Ishikawa (cell line): ENCODE results near the gene GRAMD1B.

Experiments used
- CEBPB ChIP-seq: IDR thresholded peaks from 2 replicates; pipeline ENCODE4 v1.6.1; 2012
- CREB1 ChIP-seq: IDR thresholded peaks from 2 replicates; pipeline ENCODE4 v1.6.1; 2012; ENCODE audit warnings: low read depth
- EGR1 ChIP-seq: IDR thresholded peaks from 2 replicates; pipeline ENCODE4 v1.6.1; 2012
- EP300 ChIP-seq: IDR thresholded peaks from 2 replicates; pipeline ENCODE4 v1.6.1; 2012; ENCODE audit warnings: borderline replicate concordance
- FOXM1 ChIP-seq: IDR thresholded peaks from 2 replicates; pipeline ENCODE4 v1.6.1; 2012; ENCODE audit warnings: low read depth, borderline replicate concordance
- NFIC ChIP-seq: IDR thresholded peaks from 2 replicates; pipeline ENCODE4 v1.6.1; 2012
- RAD21 ChIP-seq: IDR thresholded peaks from 2 replicates; pipeline ENCODE4 v1.6.1; 2012; ENCODE audit warnings: low read depth
- TAF1 ChIP-seq: IDR thresholded peaks from 2 replicates; pipeline ENCODE4 v1.6.1; 2012; ENCODE audit warnings: low read depth, mild to moderate bottlenecking
- TCF12 ChIP-seq: IDR thresholded peaks from 2 replicates; pipeline ENCODE4 v1.6.1; 2012; ENCODE audit warnings: low read depth
- TEAD4 ChIP-seq: IDR thresholded peaks from 2 replicates; pipeline ENCODE4 v1.6.1; 2012
- YY1 ChIP-seq: IDR thresholded peaks from 2 replicates; pipeline ENCODE4 v1.6.1; 2012; ENCODE audit warnings: low read depth
- ZBTB7A ChIP-seq: IDR thresholded peaks from 2 replicates; pipeline ENCODE4 v1.6.1; 2012; ENCODE audit warnings: low read depth
- TF ChIP-seq, protein P1 (sequence below): IDR thresholded peaks from 2 replicates; pipeline ENCODE4 v1.6.1; 2012; ENCODE audit warnings: low read depth, mild to moderate bottlenecking
- TF ChIP-seq, protein P2 (sequence below): IDR thresholded peaks from 2 replicates; pipeline ENCODE4 v1.6.1; 2012
- TF ChIP-seq, protein P3 (sequence below): IDR thresholded peaks from 2 replicates; pipeline ENCODE4 v1.6.1; 2012

Gene GRAMD1B

DNA sequence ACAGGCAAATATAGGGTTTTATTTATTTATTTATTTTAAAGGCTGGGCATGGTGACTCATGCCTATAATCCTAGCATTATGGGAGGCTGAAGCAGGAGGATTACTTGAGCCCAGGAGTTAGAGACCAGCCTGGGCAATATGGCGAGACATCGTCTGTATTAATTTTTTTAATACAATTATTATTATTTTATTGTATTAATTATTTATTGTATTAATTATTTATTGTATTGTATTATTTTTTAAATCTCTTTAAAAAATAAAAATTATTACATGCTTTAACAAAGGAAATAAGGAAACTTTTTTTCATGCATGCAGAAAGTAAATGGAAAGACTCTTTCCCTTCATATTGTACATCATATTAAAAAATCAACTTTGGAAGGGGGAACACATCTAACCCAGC, 220.8 kb downstream of the GRAMD1B start:
- TF ChIP-seq, protein P1, sequence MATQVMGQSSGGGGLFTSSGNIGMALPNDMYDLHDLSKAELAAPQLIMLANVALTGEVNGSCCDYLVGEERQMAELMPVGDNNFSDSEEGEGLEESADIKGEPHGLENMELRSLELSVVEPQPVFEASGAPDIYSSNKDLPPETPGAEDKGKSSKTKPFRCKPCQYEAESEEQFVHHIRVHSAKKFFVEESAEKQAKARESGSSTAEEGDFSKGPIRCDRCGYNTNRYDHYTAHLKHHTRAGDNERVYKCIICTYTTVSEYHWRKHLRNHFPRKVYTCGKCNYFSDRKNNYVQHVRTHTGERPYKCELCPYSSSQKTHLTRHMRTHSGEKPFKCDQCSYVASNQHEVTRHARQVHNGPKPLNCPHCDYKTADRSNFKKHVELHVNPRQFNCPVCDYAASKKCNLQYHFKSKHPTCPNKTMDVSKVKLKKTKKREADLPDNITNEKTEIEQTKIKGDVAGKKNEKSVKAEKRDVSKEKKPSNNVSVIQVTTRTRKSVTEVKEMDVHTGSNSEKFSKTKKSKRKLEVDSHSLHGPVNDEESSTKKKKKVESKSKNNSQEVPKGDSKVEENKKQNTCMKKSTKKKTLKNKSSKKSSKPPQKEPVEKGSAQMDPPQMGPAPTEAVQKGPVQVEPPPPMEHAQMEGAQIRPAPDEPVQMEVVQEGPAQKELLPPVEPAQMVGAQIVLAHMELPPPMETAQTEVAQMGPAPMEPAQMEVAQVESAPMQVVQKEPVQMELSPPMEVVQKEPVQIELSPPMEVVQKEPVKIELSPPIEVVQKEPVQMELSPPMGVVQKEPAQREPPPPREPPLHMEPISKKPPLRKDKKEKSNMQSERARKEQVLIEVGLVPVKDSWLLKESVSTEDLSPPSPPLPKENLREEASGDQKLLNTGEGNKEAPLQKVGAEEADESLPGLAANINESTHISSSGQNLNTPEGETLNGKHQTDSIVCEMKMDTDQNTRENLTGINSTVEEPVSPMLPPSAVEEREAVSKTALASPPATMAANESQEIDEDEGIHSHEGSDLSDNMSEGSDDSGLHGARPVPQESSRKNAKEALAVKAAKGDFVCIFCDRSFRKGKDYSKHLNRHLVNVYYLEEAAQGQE, result no peak
- TF ChIP-seq, protein P2, sequence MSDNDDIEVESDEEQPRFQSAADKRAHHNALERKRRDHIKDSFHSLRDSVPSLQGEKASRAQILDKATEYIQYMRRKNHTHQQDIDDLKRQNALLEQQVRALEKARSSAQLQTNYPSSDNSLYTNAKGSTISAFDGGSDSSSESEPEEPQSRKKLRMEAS, result no peak
- TF ChIP-seq TCF12, result no peak
- TF ChIP-seq EP300, result no peak
- TF ChIP-seq TEAD4, result no peak
- no peak for TF ChIP-seq FOXM1
- TF ChIP-seq, protein P3, sequence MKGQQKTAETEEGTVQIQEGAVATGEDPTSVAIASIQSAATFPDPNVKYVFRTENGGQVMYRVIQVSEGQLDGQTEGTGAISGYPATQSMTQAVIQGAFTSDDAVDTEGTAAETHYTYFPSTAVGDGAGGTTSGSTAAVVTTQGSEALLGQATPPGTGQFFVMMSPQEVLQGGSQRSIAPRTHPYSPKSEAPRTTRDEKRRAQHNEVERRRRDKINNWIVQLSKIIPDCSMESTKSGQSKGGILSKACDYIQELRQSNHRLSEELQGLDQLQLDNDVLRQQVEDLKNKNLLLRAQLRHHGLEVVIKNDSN, result no peak
- TF ChIP-seq NFIC, result no peak
- no peak for TF ChIP-seq TAF1
- no peak for TF ChIP-seq CREB1
- TF ChIP-seq EGR1, result no peak
- TF ChIP-seq CEBPB, result no peak
- no peak for TF ChIP-seq ZBTB7A
- TF ChIP-seq YY1, result no peak
- TF ChIP-seq RAD21, result no peak

DNA sequence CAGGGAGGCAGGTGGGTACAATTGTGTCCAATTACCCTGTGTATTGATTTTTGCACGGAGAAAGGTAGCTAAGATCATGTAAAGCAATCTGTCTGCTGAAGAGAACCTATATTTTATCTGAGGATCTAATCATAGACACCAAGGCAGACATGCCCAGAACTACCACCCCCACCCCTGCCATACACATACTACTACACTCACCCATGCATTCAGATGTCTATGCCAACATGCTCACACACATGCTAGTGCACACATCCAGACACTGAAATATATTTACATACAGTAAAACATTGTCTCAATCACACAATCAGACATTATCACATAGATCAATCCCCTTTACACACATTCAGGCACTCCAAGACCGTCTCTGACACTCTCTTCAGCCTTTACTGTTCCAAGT, 222.5 kb downstream of the GRAMD1B start:
- no peak for TF ChIP-seq TEAD4
- TF ChIP-seq, protein P2, result no peak
- TF ChIP-seq, protein P1, result no peak
- no peak for TF ChIP-seq FOXM1
- no peak for TF ChIP-seq NFIC
- TF ChIP-seq EGR1, result no peak
- no peak for TF ChIP-seq RAD21
- no peak for TF ChIP-seq CEBPB
- no peak for TF ChIP-seq EP300
- no peak for TF ChIP-seq CREB1
- no peak for TF ChIP-seq ZBTB7A
- no peak for TF ChIP-seq TAF1
- TF ChIP-seq YY1, result no peak
- TF ChIP-seq, protein P3, result no peak
- no peak for TF ChIP-seq TCF12

DNA sequence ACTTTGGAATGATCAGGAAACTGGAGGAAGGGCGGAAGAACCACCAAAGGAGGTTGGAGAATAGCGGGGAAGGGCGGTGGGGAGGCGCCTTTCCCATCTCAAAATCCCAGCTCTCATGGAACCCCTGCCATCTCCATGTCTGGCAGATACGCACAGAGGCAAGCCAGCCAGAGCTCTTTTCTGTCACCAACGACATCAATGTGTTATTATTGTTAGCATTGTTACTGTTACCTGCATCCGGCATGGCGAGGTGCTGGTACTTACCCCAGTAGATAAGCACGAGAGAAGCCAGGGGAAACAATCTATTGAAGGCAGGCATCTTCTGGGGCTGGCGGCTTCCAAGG, 223.4 kb downstream of the GRAMD1B start:
- TF ChIP-seq RAD21, result no peak
- TF ChIP-seq ZBTB7A, result no peak
- TF ChIP-seq, protein P3, result no peak
- no peak for TF ChIP-seq EP300
- TF ChIP-seq CREB1, result no peak
- TF ChIP-seq TCF12, result no peak
- no peak for TF ChIP-seq CEBPB
- TF ChIP-seq FOXM1, result no peak
- TF ChIP-seq EGR1, result no peak
- TF ChIP-seq TAF1, result no peak

DNA sequence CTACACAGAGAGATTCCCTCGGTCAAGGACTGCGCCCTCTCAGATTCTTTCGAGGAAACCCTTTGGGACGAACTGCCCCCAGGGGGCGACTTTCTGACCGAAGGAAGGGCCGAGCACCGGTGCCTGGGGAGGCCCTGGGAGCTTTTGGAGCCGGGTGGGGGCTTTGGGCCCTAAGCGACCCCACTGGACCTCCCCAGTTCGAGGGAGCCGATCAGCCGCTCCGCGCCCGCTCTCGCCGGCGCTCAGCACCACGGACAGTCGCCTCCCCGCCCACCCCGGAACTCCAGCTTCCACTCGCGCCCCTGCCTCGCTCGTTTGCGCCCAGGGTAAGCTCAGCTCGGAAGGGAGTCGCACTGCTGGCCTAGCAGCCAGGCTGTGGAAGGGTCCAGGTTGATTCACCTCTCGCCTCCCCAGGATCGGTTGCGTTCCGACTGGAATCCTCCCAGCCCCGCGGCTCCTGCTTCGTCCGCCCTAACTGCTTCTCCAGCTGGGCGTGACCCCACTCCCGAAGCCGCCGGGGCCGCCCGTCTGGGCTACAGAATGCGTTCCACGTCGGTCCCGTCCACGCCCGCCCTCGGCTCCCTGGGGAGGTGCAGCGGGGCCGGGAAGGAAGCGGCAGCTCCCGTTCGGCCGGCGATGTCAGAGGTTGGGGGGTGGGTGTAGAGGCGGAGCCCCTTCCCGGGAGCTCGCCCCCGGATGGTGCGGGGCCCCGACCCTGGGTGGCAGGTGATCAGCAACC, 223.9 kb downstream of the GRAMD1B start:
- TF ChIP-seq ZBTB7A (peak; percentile 59; the same call in 1 of the 2 replicates), TAF1 (no peak), CEBPB (no peak)
- TF ChIP-seq, protein P1, result peak; percentile 96
- TF ChIP-seq, protein P3, result no peak
